GM12891 (cell line): ENCODE results near the gene NISCH.

Source experiments
- POLR2A ChIP-seq: IDR thresholded peaks from 2 replicates; pipeline ENCODE4 v1.6.1; 2011; ENCODE audit warnings: low read depth, low read length, control low read depth
- POLR2AphosphoS5 ChIP-seq: IDR thresholded peaks from 2 replicates; pipeline ENCODE4 v1.6.1; 2011; ENCODE audit warnings: low read depth, low read length, control low read depth
- TAF1 ChIP-seq: IDR thresholded peaks from 2 replicates; pipeline ENCODE4 v1.6.1; 2011; ENCODE audit warnings: low read depth, low read length, control low read depth

DNA sequence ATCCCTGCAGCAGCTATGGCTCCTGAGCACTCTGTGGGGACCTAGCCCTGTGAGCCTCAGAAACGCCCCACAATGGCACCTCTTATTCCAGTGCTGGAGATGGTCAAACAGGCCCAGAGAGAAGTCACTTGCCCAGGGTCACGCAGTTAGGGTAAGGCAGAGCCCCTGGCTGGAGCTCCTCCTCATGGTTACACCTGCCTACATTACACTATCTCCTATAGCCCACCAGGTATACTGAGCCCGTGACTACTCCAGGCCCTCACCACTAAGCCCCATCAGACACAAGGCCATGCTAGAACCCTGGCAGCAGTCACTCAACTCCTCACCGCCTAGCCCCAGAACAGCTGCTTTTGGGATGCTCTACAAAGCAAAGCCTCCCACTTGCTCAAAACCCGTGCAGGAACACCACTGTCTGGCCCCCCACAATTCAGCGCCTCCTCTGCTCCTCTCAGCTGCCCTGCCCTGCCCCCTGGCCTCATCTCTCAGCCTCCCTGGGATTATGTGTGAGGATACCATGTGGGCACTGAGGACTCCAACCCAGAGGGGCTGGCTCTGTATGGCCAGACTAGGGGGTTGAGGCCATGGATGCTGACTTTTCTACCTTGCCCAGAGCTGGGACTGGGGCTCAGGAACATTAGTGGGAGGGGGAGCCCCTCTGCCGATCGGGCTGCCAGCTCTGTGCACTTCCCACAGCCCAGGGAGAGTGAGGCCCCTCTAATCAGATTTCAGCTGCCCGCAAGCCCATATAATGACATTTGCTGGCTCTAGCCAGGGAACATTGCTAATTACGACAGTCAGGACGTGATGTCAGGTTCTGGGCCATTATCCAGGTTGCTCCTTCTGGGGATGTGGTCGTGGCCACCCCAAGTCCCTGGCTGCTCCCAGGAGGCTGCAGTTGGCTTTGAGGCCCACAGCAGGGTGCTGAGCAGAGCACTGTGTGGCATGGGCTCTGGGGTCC, 74.3 kb downstream of the NISCH start:
- no peak for TF ChIP-seq TAF1
- no peak for TF ChIP-seq POLR2A
- no peak for TF ChIP-seq POLR2AphosphoS5
